Calu3 (cell line): ENCODE data around the gene LRRC51. TPM values are rescaled to one million over a fixed set of nuclear protein-coding genes. Genes with fewer than 3 reads are reported as not detected.

Experiments used
- BruUV-seq: library from RNA; stranded (reverse); fragments of 400-500 nt; replicated peaks from 2 replicates; lab custom pipeline; 2021; lab: Mats Ljungman, UMichigan
- CTCF ChIA-PET: fragments of 300-600 bp; sonication (Branson Sonifier 250); formaldehyde crosslinking; loops from one replicate; lab custom pipeline; 2022; ENCODE audit warnings: antibody characterized with exemption; lab: Charles Lee
- DNase-seq: peaks from one replicate; pipeline ENCODE4 v3.0.0; 2022
- H3K27ac Mint-ChIP-seq: one replicate; pipeline ENCODE4 v1.8.0; 2022; ENCODE audit warnings: mixed read lengths; ENCODE audit not compliant: unreplicated experiment
- H3K27me3 Mint-ChIP-seq: one replicate; pipeline ENCODE4 v1.8.0; 2022; ENCODE audit warnings: mixed read lengths; ENCODE audit not compliant: unreplicated experiment
- H3K36me3 Mint-ChIP-seq: one replicate; pipeline ENCODE4 v1.8.0; 2022; ENCODE audit warnings: mild to moderate bottlenecking, moderate library complexity, mixed read lengths; ENCODE audit not compliant: insufficient read depth, unreplicated experiment
- H3K4me1 Mint-ChIP-seq: one replicate; pipeline ENCODE4 v1.8.0; 2022; ENCODE audit warnings: mild to moderate bottlenecking, low read depth, mixed read lengths; ENCODE audit not compliant: unreplicated experiment
- H3K4me3 Mint-ChIP-seq: one replicate; pipeline ENCODE4 v1.8.0; 2022; ENCODE audit warnings: mild to moderate bottlenecking, low read depth, moderate library complexity, mixed read lengths; ENCODE audit not compliant: unreplicated experiment
- H3K9me3 Mint-ChIP-seq: one replicate; pipeline ENCODE4 v1.8.0; 2022; ENCODE audit warnings: low read depth, mixed read lengths; ENCODE audit not compliant: unreplicated experiment
- intact Hi-C: fragments of 100-400 bp; cut with micrococcal nuclease; formaldehyde crosslinking; loops from one replicate; pipeline ENCODE4 v1.10.0; 2022; ENCODE audit not compliant: unreplicated experiment
- total RNA-seq: library from RNA; stranded (reverse); gene quantifications from 2 replicates; pipeline ENCODE4 v1.2.3, GENCODE V29; 2022
- TF ChIP-seq, protein P1 (sequence below): fragments of 200-600 bp; IDR thresholded peaks from one replicate; pipeline ENCODE4 v1.8.0; 2022; ENCODE audit warnings: antibody characterized with exemption; ENCODE audit not compliant: unreplicated experiment

Gene LRRC51
- total RNA-seq, 1 experiment from 2014 or later: 8.5 TPM

DNA sequence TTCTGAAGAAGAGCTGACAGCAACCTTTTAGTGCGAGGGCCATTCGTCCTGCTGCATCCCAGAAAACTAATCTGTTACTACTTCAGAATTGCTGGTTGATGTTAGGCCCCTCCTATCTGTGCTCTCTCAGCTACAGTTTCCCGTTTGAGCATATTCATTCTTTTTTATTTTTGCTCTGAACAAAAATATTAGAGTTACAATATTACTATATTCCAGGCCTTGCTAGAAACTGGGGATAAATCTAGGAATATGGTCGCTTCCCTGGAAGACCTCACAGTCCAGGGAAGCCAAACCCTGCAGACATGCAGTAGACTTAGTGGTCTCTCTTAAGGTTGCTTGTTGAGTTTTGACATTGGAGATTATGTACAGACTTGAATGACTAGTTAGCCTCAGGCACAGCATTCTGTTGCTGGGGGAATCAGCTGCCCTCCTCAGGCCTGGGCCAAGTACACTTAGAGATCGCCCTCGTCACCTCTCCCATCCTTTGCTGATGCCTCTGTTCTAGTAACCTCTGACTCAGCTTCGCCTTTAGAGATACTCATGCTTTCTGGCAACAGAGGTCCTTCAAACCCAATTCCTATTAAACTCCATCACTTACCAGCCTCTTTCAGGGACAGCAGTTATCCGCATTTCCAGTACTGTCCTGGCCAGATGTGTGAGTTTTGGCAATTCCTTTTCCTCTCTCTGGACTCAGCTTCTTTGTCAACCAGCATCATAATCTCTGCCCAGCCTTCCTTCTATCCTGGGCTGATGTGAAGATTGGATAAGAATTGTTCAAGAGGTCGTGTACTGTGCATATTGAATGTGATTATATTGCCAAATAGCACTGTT is 32.5 kb downstream of the LRRC51 start:
- peak overlapping the region; percentile 95 for H3K4me3 Mint-ChIP-seq
- BruUV-seq: TSS peak; percentile 99
- CTCF ChIA-PET: interaction anchor here (1.0 to 1.4 kb wide), 4 partner anchors 70 to 321 kb away, joined by 3 to 6 read pairs (median 4); partner anchors contain the start of gene CLPB
- H3K27me3 Mint-ChIP-seq: peaks cover 13% of the 10 kb centered on the region
- DNase-seq: no peak
- intact Hi-C loops: no loop called here
- H3K36me3 Mint-ChIP-seq: peaks cover 24% of the 10 kb centered on the region
- H3K9me3 Mint-ChIP-seq: no peaks in the 10 kb centered on the region
- H3K27ac Mint-ChIP-seq: peak overlapping the region; percentile 100
- TF ChIP-seq, protein P1, sequence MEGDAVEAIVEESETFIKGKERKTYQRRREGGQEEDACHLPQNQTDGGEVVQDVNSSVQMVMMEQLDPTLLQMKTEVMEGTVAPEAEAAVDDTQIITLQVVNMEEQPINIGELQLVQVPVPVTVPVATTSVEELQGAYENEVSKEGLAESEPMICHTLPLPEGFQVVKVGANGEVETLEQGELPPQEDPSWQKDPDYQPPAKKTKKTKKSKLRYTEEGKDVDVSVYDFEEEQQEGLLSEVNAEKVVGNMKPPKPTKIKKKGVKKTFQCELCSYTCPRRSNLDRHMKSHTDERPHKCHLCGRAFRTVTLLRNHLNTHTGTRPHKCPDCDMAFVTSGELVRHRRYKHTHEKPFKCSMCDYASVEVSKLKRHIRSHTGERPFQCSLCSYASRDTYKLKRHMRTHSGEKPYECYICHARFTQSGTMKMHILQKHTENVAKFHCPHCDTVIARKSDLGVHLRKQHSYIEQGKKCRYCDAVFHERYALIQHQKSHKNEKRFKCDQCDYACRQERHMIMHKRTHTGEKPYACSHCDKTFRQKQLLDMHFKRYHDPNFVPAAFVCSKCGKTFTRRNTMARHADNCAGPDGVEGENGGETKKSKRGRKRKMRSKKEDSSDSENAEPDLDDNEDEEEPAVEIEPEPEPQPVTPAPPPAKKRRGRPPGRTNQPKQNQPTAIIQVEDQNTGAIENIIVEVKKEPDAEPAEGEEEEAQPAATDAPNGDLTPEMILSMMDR: no peak
- H3K4me1 Mint-ChIP-seq: peaks cover 9% of the 10 kb centered on the region

- H3K27me3 Mint-ChIP-seq: peaks cover 13% of the 10 kb centered on the region
- BruUV-seq: no TSS peak
- no peaks in the 10 kb centered on the region for H3K9me3 Mint-ChIP-seq
- intact Hi-C loops: no loop called here
- peak overlapping the region; percentile 100 for H3K27ac Mint-ChIP-seq
- H3K4me1 Mint-ChIP-seq: peaks cover 9% of the 10 kb centered on the region
- CTCF ChIA-PET: no interaction called here
- H3K36me3 Mint-ChIP-seq: peaks cover 24% of the 10 kb centered on the region
- DNase-seq: no peak
- H3K4me3 Mint-ChIP-seq: no peak overlapping the region
- TF ChIP-seq, protein P1: no peak
Observed at GRCh38 chr11:72114570-72114969, 33.9 kb downstream of the LRRC51 start.

DNA sequence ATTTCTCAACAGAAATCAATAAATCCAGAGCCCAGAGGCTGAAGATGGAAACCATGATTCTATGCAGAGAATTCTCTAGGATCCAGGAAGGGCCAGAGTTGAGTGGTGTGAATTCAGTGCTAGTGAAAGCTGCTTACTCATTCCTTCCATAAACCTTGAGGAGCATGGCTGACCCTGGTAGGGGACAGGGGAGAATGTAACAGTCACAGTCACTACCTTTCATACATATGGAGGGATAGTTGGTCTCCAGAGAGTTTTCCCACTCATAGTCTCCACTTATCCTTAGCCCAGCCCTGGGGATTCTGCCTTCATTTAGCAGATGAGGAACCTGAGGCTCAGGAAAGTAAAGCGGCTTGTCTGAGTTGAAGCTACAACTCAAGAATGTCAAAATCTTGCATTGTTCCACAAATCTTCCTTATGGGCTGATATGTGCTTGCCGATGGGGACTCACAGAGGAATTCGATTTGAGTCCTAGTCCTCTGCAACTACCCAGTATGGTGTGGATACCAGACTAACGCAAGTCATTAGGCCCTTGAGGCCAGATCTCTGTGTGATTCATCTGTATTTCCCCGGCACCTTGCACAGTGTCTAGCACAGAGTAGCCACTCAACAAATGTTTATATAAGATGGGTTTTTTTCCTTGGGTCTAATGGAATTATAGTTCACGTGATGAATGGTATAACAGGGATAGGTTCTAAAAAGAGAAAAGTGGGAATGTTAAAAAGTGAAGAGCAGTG is 35.5 kb downstream of the LRRC51 start:
- no peak overlapping the region for H3K27ac Mint-ChIP-seq
- CTCF ChIA-PET: no interaction called here
- BruUV-seq: no TSS peak
- peaks cover 7% of the 10 kb centered on the region for H3K4me1 Mint-ChIP-seq
- DNase-seq: no peak
- peaks cover 23% of the 10 kb centered on the region for H3K36me3 Mint-ChIP-seq
- H3K27me3 Mint-ChIP-seq: peaks cover 13% of the 10 kb centered on the region
- TF ChIP-seq, protein P1: no peak
- intact Hi-C loops: no loop called here
- no peaks in the 10 kb centered on the region for H3K9me3 Mint-ChIP-seq
- H3K4me3 Mint-ChIP-seq: no peak overlapping the region

DNA sequence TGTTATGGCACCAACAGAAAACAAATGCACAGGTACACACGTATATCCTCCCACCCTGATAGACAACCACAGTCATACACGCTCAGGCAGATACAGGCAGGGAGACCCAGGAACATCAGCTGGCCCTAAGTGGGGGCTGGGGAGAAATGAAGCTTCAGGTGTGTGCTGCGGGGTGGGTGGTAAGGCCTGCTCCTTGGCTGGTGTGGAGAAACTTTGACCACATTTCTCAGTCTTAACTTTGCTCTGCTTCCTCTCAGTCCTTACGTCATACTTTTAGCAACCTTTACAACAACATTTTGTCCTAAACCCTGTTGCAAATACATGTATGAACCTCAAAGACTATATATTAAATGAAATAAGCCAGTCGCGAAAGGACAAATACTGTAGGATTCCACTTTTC is 38.5 kb downstream of the LRRC51 start:
- BruUV-seq: no TSS peak
- H3K4me3 Mint-ChIP-seq: no peak overlapping the region
- intact Hi-C loops: no loop called here
- peaks cover 13% of the 10 kb centered on the region for H3K27me3 Mint-ChIP-seq
- TF ChIP-seq, protein P1: no peak
- no peaks in the 10 kb centered on the region for H3K9me3 Mint-ChIP-seq
- no peaks in the 10 kb centered on the region for H3K4me1 Mint-ChIP-seq
- no peak overlapping the region for H3K27ac Mint-ChIP-seq
- CTCF ChIA-PET: no interaction called here
- no peak for DNase-seq
- no peaks in the 10 kb centered on the region for H3K36me3 Mint-ChIP-seq
